Left ventricle myocardium inferior (tissue), 1 donor: ENCODE data around the gene CHCHD6. TPM values are rescaled to one million over a fixed set of nuclear protein-coding genes. Genes with fewer than 3 reads are reported as not detected.

Experiments
- DNase-seq: peaks from one replicate; pipeline ENCODE4 v3.0.0-alpha.2; 2020
- H3K27ac ChIP-seq: fragments of 200-600 bp; replicated peaks from 2 replicates; pipeline ENCODE4 v1.8.0; 2021
- H3K27me3 ChIP-seq: fragments of 200-600 bp; 2 replicates; pipeline ENCODE4 v1.8.0; 2021; ENCODE audit warnings: low read depth
- H3K36me3 ChIP-seq: fragments of 200-600 bp; 2 replicates; pipeline ENCODE4 v1.8.0; 2021
- H3K4me1 ChIP-seq: fragments of 200-600 bp; 2 replicates; pipeline ENCODE4 v1.8.0; 2021
- H3K4me3 ChIP-seq: fragments of 200-600 bp; 2 replicates; pipeline ENCODE4 v1.8.0; 2021; ENCODE audit warnings: mild to moderate bottlenecking, moderate library complexity
- H3K9me3 ChIP-seq: fragments of 200-600 bp; replicated peaks from 2 replicates; pipeline ENCODE4 v1.8.0; 2021
- CTCF ChIP-seq: fragments of 200-600 bp; IDR thresholded peaks from 2 replicates; pipeline ENCODE4 v1.8.0; 2021; ENCODE audit warnings: antibody characterized with exemption, mild to moderate bottlenecking, borderline replicate concordance
- intact Hi-C: fragments of 100-400 bp; cut with micrococcal nuclease; formaldehyde crosslinking; loops from one replicate; pipeline ENCODE4 v1.11.0; 2022
- total RNA-seq: library from RNA; stranded (reverse); fragmentation: NEBNext Ultra II Directional; extraction: Animal tissue kit (Norgen Biotek cat#: 25700); gene quantifications from one replicate; pipeline ENCODE4 v1.2.1, GENCODE V29; 2021
- donor health status: DM: no; HTN: yes; CAD: no; lungs with severe emphysema.

The CHCHD6 gene
- total RNA-seq, 1 donor from 2014 or later: 10.1 TPM

- Histone ChIP-seq H3K4me1 (peaks cover 25% of the 10 kb centered on the region), H3K9me3 (no peaks in the 10 kb centered on the region), H3K27ac (peak overlapping the region; percentile 79), H3K27me3 (no peaks in the 10 kb centered on the region), H3K36me3 (no peaks in the 10 kb centered on the region), H3K4me3 (no peak overlapping the region)
- no peak for TF ChIP-seq CTCF
- intact Hi-C loops: no loop called here
- DNase-seq: peak; percentile 83
Observed at GRCh38 chr3:126961191-126961790, 257.3 kb downstream of the CHCHD6 start.

- peak overlapping the region; percentile 79 for H3K27ac ChIP-seq
- intact Hi-C loops: no loop called here
- H3K9me3 ChIP-seq: no peaks in the 10 kb centered on the region
- peaks cover 25% of the 10 kb centered on the region for H3K4me1 ChIP-seq
- DNase-seq: peak; percentile 60
- H3K4me3 ChIP-seq: no peak overlapping the region
- no peak for TF ChIP-seq CTCF
- H3K36me3 ChIP-seq: no peaks in the 10 kb centered on the region
- no peaks in the 10 kb centered on the region for H3K27me3 ChIP-seq
Observed at GRCh38 chr3:126961791-126962461, 257.9 kb downstream of the CHCHD6 start.

- Histone ChIP-seq H3K27ac (peak overlapping the region; percentile 79), H3K9me3 (no peaks in the 10 kb centered on the region), H3K4me3 (no peak overlapping the region), H3K36me3 (no peaks in the 10 kb centered on the region), H3K27me3 (no peaks in the 10 kb centered on the region), H3K4me1 (peaks cover 25% of the 10 kb centered on the region)
- DNase-seq: peak; percentile 10
- intact Hi-C loops: no loop called here
- TF ChIP-seq CTCF: no peak
Observed at GRCh38 chr3:126962756-126963155, 258.7 kb downstream of the CHCHD6 start.

- no peaks in the 10 kb centered on the region for H3K36me3 ChIP-seq
- peaks cover 25% of the 10 kb centered on the region for H3K4me1 ChIP-seq
- H3K9me3 ChIP-seq: no peaks in the 10 kb centered on the region
- intact Hi-C loops: no loop called here
- H3K27me3 ChIP-seq: no peaks in the 10 kb centered on the region
- H3K4me3 ChIP-seq: no peak overlapping the region
- peak; percentile 5 for DNase-seq
- no peak for TF ChIP-seq CTCF
- H3K27ac ChIP-seq: no peak overlapping the region
Observed at GRCh38 chr3:126963261-126964190, 259.5 kb downstream of the CHCHD6 start.

GRCh38 chr3:126964261-126964660 is 260.2 kb downstream of the CHCHD6 start:
- peak; percentile 1 for DNase-seq
- peaks cover 25% of the 10 kb centered on the region for H3K4me1 ChIP-seq
- no peak for TF ChIP-seq CTCF
- no peaks in the 10 kb centered on the region for H3K36me3 ChIP-seq
- intact Hi-C loops: no loop called here
- H3K27ac ChIP-seq: no peak overlapping the region
- no peaks in the 10 kb centered on the region for H3K9me3 ChIP-seq
- no peaks in the 10 kb centered on the region for H3K27me3 ChIP-seq
- H3K4me3 ChIP-seq: no peak overlapping the region
